H9 (cell line): Measurements from ENCODE around the gene KRTAP4-8. TPM values are rescaled to one million over a fixed set of nuclear protein-coding genes. Genes with fewer than 3 reads are reported as not detected.

Experiments
- DNase-seq: peaks from one replicate; pipeline ENCODE4 v3.0.0-alpha.2; 2017
- H2AFZ ChIP-seq: one replicate; pipeline ENCODE4 v1.6.1; 2013; ENCODE audit warnings: mild to moderate bottlenecking, low read length, control low read depth, moderate library complexity
- H2AK5ac ChIP-seq: 2 replicates; pipeline ENCODE4 v1.6.1; 2013; ENCODE audit warnings: low read length, control low read depth, mixed read lengths; ENCODE audit not compliant: insufficient read length
- H2BK120ac ChIP-seq: one replicate; pipeline ENCODE4 v1.6.1; 2013; ENCODE audit warnings: low read depth, mild to moderate bottlenecking, low read length, control low read depth, inconsistent platforms; ENCODE audit not compliant: poor library complexity, severe bottlenecking
- H2BK12ac ChIP-seq: 2 replicates; pipeline ENCODE4 v1.6.1; 2013; ENCODE audit warnings: low read length, control low read depth, mixed read lengths, low read depth; ENCODE audit not compliant: insufficient read length
- H2BK15ac ChIP-seq: 2 replicates; pipeline ENCODE4 v1.6.1; 2013; ENCODE audit warnings: low read depth, low read length, control low read depth
- H2BK20ac ChIP-seq: one replicate; pipeline ENCODE4 v1.6.1; 2013; ENCODE audit warnings: low read depth, mild to moderate bottlenecking, low read length, control low read depth, inconsistent platforms; ENCODE audit not compliant: poor library complexity, severe bottlenecking
- H2BK5ac ChIP-seq: 2 replicates; pipeline ENCODE4 v1.6.1; 2013; ENCODE audit warnings: low read length, control low read depth, mixed read lengths; ENCODE audit not compliant: insufficient read length
- H3K14ac ChIP-seq: 2 replicates; pipeline ENCODE4 v1.6.1; 2013; ENCODE audit warnings: low read length, control low read depth; ENCODE audit not compliant: insufficient read depth
- H3K18ac ChIP-seq: 2 replicates; pipeline ENCODE4 v1.6.1; 2013; ENCODE audit warnings: low read depth, mild to moderate bottlenecking, mixed read lengths, low read length, control low read depth; ENCODE audit not compliant: insufficient read length
- H3K23ac ChIP-seq: 2 replicates; pipeline ENCODE4 v1.6.1; 2013; ENCODE audit warnings: low read length, control low read depth, mixed read lengths, low read depth; ENCODE audit not compliant: insufficient read length
- H3K23me2 ChIP-seq: 2 replicates; pipeline ENCODE4 v1.6.1; 2013; ENCODE audit warnings: low read depth, mild to moderate bottlenecking, mixed read lengths, low read length, control low read depth; ENCODE audit not compliant: insufficient read length, poor library complexity, severe bottlenecking
- H3K27ac ChIP-seq: 2 replicates; pipeline ENCODE4 v1.5.1; 2013; ENCODE audit warnings: low read length, control low read depth, mixed read lengths, low read depth; ENCODE audit not compliant: insufficient read length
- H3K27me3 ChIP-seq: 2 replicates; pipeline ENCODE4 v1.6.1; 2013; ENCODE audit warnings: low read length, control low read depth, inconsistent platforms; ENCODE audit not compliant: insufficient read depth
- H3K4ac ChIP-seq: 2 replicates; pipeline ENCODE4 v1.6.1; 2013; ENCODE audit warnings: low read depth, mild to moderate bottlenecking, control low read depth, inconsistent platforms, low read length, moderate library complexity
- H3K4me1 ChIP-seq: 2 replicates; pipeline ENCODE4 v1.6.1; 2013; ENCODE audit warnings: low read length, control low read depth, inconsistent platforms; ENCODE audit not compliant: insufficient read depth
- H3K4me2 ChIP-seq: 2 replicates; pipeline ENCODE4 v1.6.1; 2013; ENCODE audit warnings: low read length, control low read depth, mixed read lengths; ENCODE audit not compliant: insufficient read length, insufficient read depth
- H3K56ac ChIP-seq: 2 replicates; pipeline ENCODE4 v1.6.1; 2013; ENCODE audit warnings: low read depth, mild to moderate bottlenecking, mixed read lengths, low read length, control low read depth; ENCODE audit not compliant: insufficient read length
- H3K79me1 ChIP-seq: 2 replicates; pipeline ENCODE4 v1.6.1; 2013; ENCODE audit warnings: low read depth, mild to moderate bottlenecking, moderate library complexity, low read length, control low read depth, inconsistent platforms; ENCODE audit not compliant: insufficient read depth, poor library complexity, severe bottlenecking
- H3K79me2 ChIP-seq: 2 replicates; pipeline ENCODE4 v1.6.1; 2013; ENCODE audit warnings: low read length, control low read depth, inconsistent platforms; ENCODE audit not compliant: insufficient read depth
- H3K9ac ChIP-seq: 2 replicates; pipeline ENCODE4 v1.6.1; 2013; ENCODE audit warnings: low read length, control low read depth, mixed read lengths; ENCODE audit not compliant: insufficient read length; ENCODE audit errors: extremely low read depth
- H3K9me3 ChIP-seq: one replicate; pipeline ENCODE4 v1.6.1; 2013; ENCODE audit warnings: low read depth, low read length, inconsistent platforms; ENCODE audit not compliant: control insufficient read depth
- H3T11ph ChIP-seq: one replicate; pipeline ENCODE4 v1.6.1; 2013; ENCODE audit warnings: mild to moderate bottlenecking, low read length, control low read depth, inconsistent platforms
- H4K20me1 ChIP-seq: one replicate; pipeline ENCODE4 v1.6.1; 2013; ENCODE audit not compliant: control insufficient read depth, insufficient read length, insufficient read depth
- H4K5ac ChIP-seq: 2 replicates; pipeline ENCODE4 v1.6.1; 2013; ENCODE audit warnings: low read depth, mild to moderate bottlenecking, mixed read lengths, low read length, control low read depth; ENCODE audit not compliant: insufficient read length
- H4K8ac ChIP-seq: replicated peaks from 2 replicates; pipeline ENCODE4 v1.6.1; 2013; ENCODE audit warnings: low read length, control low read depth, mixed read lengths, low read depth; ENCODE audit not compliant: insufficient read length
- H4K91ac ChIP-seq: 2 replicates; pipeline ENCODE4 v1.6.1; 2013; ENCODE audit warnings: low read depth, mild to moderate bottlenecking, moderate library complexity, mixed read lengths, low read length, control low read depth; ENCODE audit not compliant: insufficient read length
- H3K27ac Mint-ChIP-seq, 3 experiments: 2 replicates in 2 of 3; 3 replicates in 1 of 3; pipeline ENCODE4 v1.8.0; 2020 to 2021; ENCODE audit warnings: mixed read lengths in 3 of 3, mild to moderate bottlenecking in 1 of 3, moderate library complexity in 1 of 3
- H3K27me3 Mint-ChIP-seq: 2 replicates; pipeline ENCODE4 v1.8.0; 2021; ENCODE audit warnings: low read depth, mild to moderate bottlenecking, moderate library complexity, mixed read lengths
- H3K36me3 Mint-ChIP-seq, 3 experiments: 2 replicates in 2 of 3; 3 replicates in 1 of 3; pipeline ENCODE4 v1.8.0; 2020 to 2021; ENCODE audit warnings: low read depth in 3 of 3, mixed read lengths in 3 of 3; ENCODE audit not compliant: insufficient read depth in 1 of 3
- H3K4me1 Mint-ChIP-seq, 2 experiments: 2 replicates each; pipeline ENCODE4 v1.8.0; 2020; ENCODE audit warnings: mixed read lengths in 2 of 2
- H3K4me3 Mint-ChIP-seq, 2 experiments: 2 replicates in 1 of 2; 3 replicates in 1 of 2; pipeline ENCODE4 v1.8.0; 2020 to 2021; ENCODE audit warnings: mild to moderate bottlenecking in 2 of 2, mixed read lengths in 2 of 2, moderate library complexity in 1 of 2
- H3K9me3 Mint-ChIP-seq, 2 experiments: 2 replicates in 1 of 2; 3 replicates in 1 of 2; pipeline ENCODE4 v1.8.0; 2020; ENCODE audit warnings: mild to moderate bottlenecking in 2 of 2, mixed read lengths in 2 of 2, moderate library complexity in 1 of 2
- CTCF ChIP-seq: fragments of 200-600 bp; sonication (generic); conservative IDR thresholded peaks from 3 replicates; pipeline ENCODE4 v1.8.0; 2021; ENCODE audit warnings: antibody characterized with exemption, mild to moderate bottlenecking
- total RNA-seq: library from RNA; stranded (reverse); gene quantifications from 2 replicates; pipeline ENCODE4 v1.2.1, GENCODE V29; 2021

KRTAP4-8 gene
- total RNA-seq, 1 experiment from 2014 or later: not detected

- H3K56ac ChIP-seq: no peak overlapping the region
- H4K8ac ChIP-seq: no peak overlapping the region
- no peak overlapping the region for H2BK5ac ChIP-seq
- H3K4me2 ChIP-seq: no peak overlapping the region
- no peak overlapping the region for H3K27ac ChIP-seq
- H3K79me1 ChIP-seq: no peaks in the 10 kb centered on the region
- H3T11ph ChIP-seq: no peak overlapping the region
- H3K4me1 Mint-ChIP-seq: peaks cover 0 to under 1% of the 10 kb centered on the region in 2 experiments; a peak in 1 of 4 replicates
- H3K27me3 ChIP-seq: no peaks in the 10 kb centered on the region
- no peaks in the 10 kb centered on the region for H3K79me2 ChIP-seq
- H3K23me2 ChIP-seq: no peaks in the 10 kb centered on the region
- H2AFZ ChIP-seq: no peak overlapping the region
- peaks cover 14 to 39% (median 23%) of the 10 kb centered on the region in 3 experiments for H3K36me3 Mint-ChIP-seq
- no peak overlapping the region for H3K4me3 Mint-ChIP-seq
- H2BK15ac ChIP-seq: no peak overlapping the region
- H2BK12ac ChIP-seq: no peak overlapping the region
- H3K9me3 Mint-ChIP-seq: peaks cover 31 to 40% of the 10 kb centered on the region in 2 experiments
- H3K9me3 ChIP-seq: peaks cover 7% of the 10 kb centered on the region
- H4K5ac ChIP-seq: no peak overlapping the region
- H2BK20ac ChIP-seq: no peak overlapping the region
- no peak overlapping the region for H2BK120ac ChIP-seq
- H3K23ac ChIP-seq: no peak overlapping the region
- no peak overlapping the region for H3K14ac ChIP-seq
- peaks cover 2% of the 10 kb centered on the region for H3K27me3 Mint-ChIP-seq
- TF ChIP-seq CTCF: no peak
- H4K20me1 ChIP-seq: no peaks in the 10 kb centered on the region
- DNase-seq: no peak
- no peak overlapping the region for H4K91ac ChIP-seq
- no peak overlapping the region for H3K9ac ChIP-seq
- H3K4ac ChIP-seq: no peak overlapping the region
- H2AK5ac ChIP-seq: no peak overlapping the region
- H3K27ac Mint-ChIP-seq: no peak overlapping the region
- H3K4me1 ChIP-seq: no peaks in the 10 kb centered on the region
- H3K18ac ChIP-seq: no peak overlapping the region
Measured at GRCh38 chr17:41141361-41141760, 43.4 kb upstream of the KRTAP4-8 start.
